Lower leg skin (tissue), 4 donors: ENCODE measurements around the gene MAPK13. TPM values are rescaled to one million over a fixed set of nuclear protein-coding genes. Genes with fewer than 3 reads are reported as not detected.

ENCODE experiments used
- total RNA-seq, 4 donors: library from RNA; depleted of rRNA; stranded (reverse); fragments of >200 nt; gene quantifications; one replicate each; pipeline ENCODE4 v1.1.0, GENCODE V29; 2016

Gene MAPK13
- total RNA-seq, 4 donors from 2014 or later = 94.4 to 125 (median 116) TPM

Other genes starting within 250 kb of the MAPK13 start
- gene SRPK1, start 209.4 kb upstream of the MAPK13 start, total RNA-seq = 100 to 1,000 TPM in 3 of 4 donors, 10 to 100 TPM in 1; 98.3 to 145 (median 111) TPM
- gene SLC26A8, start 105.9 kb upstream of the MAPK13 start, total RNA-seq = not detected
- 100 to 1,000 TPM in 1 of 4 donors, 10 to 100 TPM in 3; 63.0 to 153 (median 77.7) TPM for gene MAPK14, start 102.7 kb upstream of the MAPK13 start, total RNA-seq
- gene BRPF3, start 66.2 kb downstream of the MAPK13 start, total RNA-seq = 10 to 100 TPM; 13.2 to 21.9 (median 17.6) TPM
- 10 to 100 TPM; 26.7 to 54.2 (median 30.0) TPM for gene PNPLA1, start 139.5 kb downstream of the MAPK13 start, total RNA-seq
- not detected for gene BNIP5, start 206.4 kb downstream of the MAPK13 start, total RNA-seq